ENCODE results near the gene LOX. TPM values are rescaled to one million over a fixed set of nuclear protein-coding genes. Genes with fewer than 3 reads are reported as not detected.
A peak's percentile ranks its signal among the peaks of the same experiment; 100 is the strongest.

Gene LOX
- total RNA-seq, 1 experiment from 2014 or later = 8.7 TPM

DNA sequence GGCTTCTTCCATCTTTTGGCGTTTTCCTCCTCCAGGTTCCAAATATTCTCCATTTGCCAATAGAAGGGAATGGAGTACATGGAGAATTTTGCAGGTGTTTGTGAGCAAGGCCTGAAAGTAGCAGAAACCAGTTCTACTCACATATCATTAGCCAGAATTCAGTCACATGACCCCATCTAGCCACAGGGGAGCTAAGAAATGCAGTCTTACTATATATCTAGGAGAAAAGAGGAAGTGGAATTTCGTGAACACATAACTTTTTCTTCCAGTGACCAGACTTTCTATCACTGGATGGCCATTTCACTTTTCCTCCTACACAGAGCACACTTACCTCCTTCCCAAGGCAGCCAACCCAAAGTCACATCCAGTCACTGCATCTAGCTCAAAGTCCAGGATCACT, 55.1 kb downstream of the LOX start:
- Mint-ChIP-seq H3K27ac (ENCODE audit: unreplicated experiment) (no peak overlapping the region), H3K9me3 (ENCODE audit: low read depth, unreplicated experiment) (no peaks in the 10 kb centered on the region), H3K4me3 (ENCODE audit: low read depth, unreplicated experiment) (no peak overlapping the region), H3K4me1 (ENCODE audit: low read depth, unreplicated experiment) (no peaks in the 10 kb centered on the region), H3K27me3 (ENCODE audit: unreplicated experiment) (no peaks in the 10 kb centered on the region), H3K36me3 (ENCODE audit: insufficient read depth, unreplicated experiment) (peaks cover 21% of the 10 kb centered on the region)
- BruUV-seq (replicated peaks) = no TSS peak
- TF ChIP-seq, protein P1, sequence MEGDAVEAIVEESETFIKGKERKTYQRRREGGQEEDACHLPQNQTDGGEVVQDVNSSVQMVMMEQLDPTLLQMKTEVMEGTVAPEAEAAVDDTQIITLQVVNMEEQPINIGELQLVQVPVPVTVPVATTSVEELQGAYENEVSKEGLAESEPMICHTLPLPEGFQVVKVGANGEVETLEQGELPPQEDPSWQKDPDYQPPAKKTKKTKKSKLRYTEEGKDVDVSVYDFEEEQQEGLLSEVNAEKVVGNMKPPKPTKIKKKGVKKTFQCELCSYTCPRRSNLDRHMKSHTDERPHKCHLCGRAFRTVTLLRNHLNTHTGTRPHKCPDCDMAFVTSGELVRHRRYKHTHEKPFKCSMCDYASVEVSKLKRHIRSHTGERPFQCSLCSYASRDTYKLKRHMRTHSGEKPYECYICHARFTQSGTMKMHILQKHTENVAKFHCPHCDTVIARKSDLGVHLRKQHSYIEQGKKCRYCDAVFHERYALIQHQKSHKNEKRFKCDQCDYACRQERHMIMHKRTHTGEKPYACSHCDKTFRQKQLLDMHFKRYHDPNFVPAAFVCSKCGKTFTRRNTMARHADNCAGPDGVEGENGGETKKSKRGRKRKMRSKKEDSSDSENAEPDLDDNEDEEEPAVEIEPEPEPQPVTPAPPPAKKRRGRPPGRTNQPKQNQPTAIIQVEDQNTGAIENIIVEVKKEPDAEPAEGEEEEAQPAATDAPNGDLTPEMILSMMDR (IDR thresholded peaks at IDR 0.05; ENCODE audit: unreplicated experiment) = no peak
- no peak for DNase-seq
- CTCF ChIA-PET = no interaction called here
- intact Hi-C loops (cut with micrococcal nuclease; ENCODE audit: unreplicated experiment) = loop anchor here (2.0 kb wide), 1 partner anchor 14 kb away; no protein-coding TSS in a partner anchor

DNA sequence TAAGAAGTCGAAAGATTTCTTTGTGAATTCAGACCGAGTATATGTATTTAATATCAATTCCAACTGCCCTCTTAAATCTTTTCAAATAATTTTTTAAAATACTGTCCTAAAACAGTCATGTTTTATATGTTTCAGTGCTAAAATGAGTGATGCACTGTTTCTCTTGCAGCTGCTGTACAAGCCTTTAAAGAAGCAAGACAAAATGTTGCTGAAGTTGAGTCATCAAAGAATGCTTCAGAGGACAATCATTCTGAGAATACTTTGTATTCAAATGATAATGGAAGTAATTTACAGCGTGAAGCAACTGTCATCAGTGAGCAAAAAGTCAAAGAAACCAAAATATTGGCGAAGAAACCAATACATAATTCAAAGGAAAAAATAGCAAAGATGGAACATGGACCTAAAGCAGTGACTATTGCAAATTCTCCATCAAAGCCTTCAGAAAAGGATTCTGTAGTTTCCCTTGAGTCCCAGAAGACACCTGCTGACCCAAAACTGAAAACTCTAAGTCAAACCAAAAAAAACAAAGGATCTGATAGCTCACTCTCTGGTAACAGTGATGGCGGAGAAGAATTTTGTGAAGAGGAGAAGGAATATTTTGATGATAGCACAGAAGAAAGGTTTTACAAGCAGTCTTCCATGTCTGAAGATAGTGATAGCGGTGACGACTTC, 58.0 kb downstream of the LOX start:
- no peaks in the 10 kb centered on the region for H3K4me1 Mint-ChIP-seq (ENCODE audit: low read depth, unreplicated experiment)
- no peaks in the 10 kb centered on the region for H3K27me3 Mint-ChIP-seq (ENCODE audit: unreplicated experiment)
- DNase-seq = no peak
- no peaks in the 10 kb centered on the region for H3K9me3 Mint-ChIP-seq (ENCODE audit: low read depth, unreplicated experiment)
- CTCF ChIA-PET = no interaction called here
- intact Hi-C loops (cut with micrococcal nuclease; ENCODE audit: unreplicated experiment) = no loop called here
- H3K27ac Mint-ChIP-seq (ENCODE audit: unreplicated experiment) = no peak overlapping the region
- TSS peak; percentile 64 for BruUV-seq (replicated peaks)
- H3K4me3 Mint-ChIP-seq (ENCODE audit: low read depth, unreplicated experiment) = no peak overlapping the region
- H3K36me3 Mint-ChIP-seq (ENCODE audit: insufficient read depth, unreplicated experiment) = peaks cover 21% of the 10 kb centered on the region
- TF ChIP-seq, protein P1 (IDR thresholded peaks at IDR 0.05; ENCODE audit: unreplicated experiment) = no peak

GRCh38 chr5:122015471-122015870, 62.6 kb downstream of the LOX start:
- DNase-seq = no peak
- BruUV-seq (replicated peaks) = no TSS peak
- TF ChIP-seq, protein P1 (IDR thresholded peaks at IDR 0.05; ENCODE audit: unreplicated experiment) = no peak
- H3K36me3 Mint-ChIP-seq (ENCODE audit: insufficient read depth, unreplicated experiment) = peaks cover 5% of the 10 kb centered on the region
- intact Hi-C loops (cut with micrococcal nuclease; ENCODE audit: unreplicated experiment) = no loop called here
- H3K9me3 Mint-ChIP-seq (ENCODE audit: low read depth, unreplicated experiment) = no peaks in the 10 kb centered on the region
- H3K27ac Mint-ChIP-seq (ENCODE audit: unreplicated experiment) = no peak overlapping the region
- no peaks in the 10 kb centered on the region for H3K4me1 Mint-ChIP-seq (ENCODE audit: low read depth, unreplicated experiment)
- H3K27me3 Mint-ChIP-seq (ENCODE audit: unreplicated experiment) = no peaks in the 10 kb centered on the region
- CTCF ChIA-PET = no interaction called here
- no peak overlapping the region for H3K4me3 Mint-ChIP-seq (ENCODE audit: low read depth, unreplicated experiment)

DNA sequence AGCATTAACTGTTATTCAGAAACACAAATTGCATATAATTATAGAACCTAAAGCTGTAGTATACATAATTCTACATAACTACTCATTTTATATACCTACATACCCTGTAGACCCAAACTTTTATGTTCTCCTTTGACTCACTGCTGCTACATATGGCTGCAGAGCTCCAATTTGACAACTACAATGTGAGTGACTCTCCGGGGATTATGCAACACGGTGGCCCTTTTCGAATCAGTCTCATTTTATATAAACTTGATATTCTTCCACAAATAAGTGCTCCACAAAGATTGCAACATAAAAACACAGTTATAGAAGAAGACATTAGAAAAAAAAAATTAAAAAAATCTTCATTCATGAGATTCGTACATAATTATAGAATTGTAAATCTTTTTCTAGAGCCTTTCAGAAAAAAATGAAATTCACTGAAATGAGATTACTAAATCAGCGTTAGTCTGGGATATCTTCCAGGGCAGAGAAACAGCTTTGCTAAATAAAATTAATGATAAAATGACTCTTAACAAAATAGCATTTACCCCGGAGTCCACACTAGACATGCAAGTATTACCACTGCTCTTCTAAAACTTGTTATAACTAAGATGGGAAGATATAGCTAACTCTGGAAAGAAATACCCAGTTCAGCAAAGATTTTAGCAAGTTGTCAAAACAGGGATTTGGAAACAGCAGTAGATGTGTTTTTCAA, 63.7 kb downstream of the LOX start:
- intact Hi-C loops (cut with micrococcal nuclease; ENCODE audit: unreplicated experiment) = no loop called here
- no peak for DNase-seq
- Mint-ChIP-seq H3K9me3 (ENCODE audit: low read depth, unreplicated experiment) (no peaks in the 10 kb centered on the region), H3K27ac (ENCODE audit: unreplicated experiment) (no peak overlapping the region), H3K27me3 (ENCODE audit: unreplicated experiment) (no peaks in the 10 kb centered on the region), H3K4me1 (ENCODE audit: low read depth, unreplicated experiment) (no peaks in the 10 kb centered on the region), H3K36me3 (ENCODE audit: insufficient read depth, unreplicated experiment) (no peaks in the 10 kb centered on the region), H3K4me3 (ENCODE audit: low read depth, unreplicated experiment) (no peak overlapping the region)
- TF ChIP-seq, protein P1 (IDR thresholded peaks at IDR 0.05; ENCODE audit: unreplicated experiment) = no peak
- no TSS peak for BruUV-seq (replicated peaks)
- CTCF ChIA-PET = no interaction called here

Other genes starting within 250 kb of the LOX start
- not detected in 2 replicates for gene FTMT, start 226.4 kb downstream of the LOX start, total RNA-seq (2022)
- 27.3 and 30.6 TPM in 2 replicates for gene SRFBP1, start 116.3 kb downstream of the LOX start, total RNA-seq (2022)
- gene ZNF474, start 51.3 kb upstream of the LOX start, total RNA-seq (2022) = 0.29 and 0.73 TPM in 2 replicates
- gene SNCAIP, start 234.0 kb upstream of the LOX start, total RNA-seq (2022) = 0.22 TPM in 1 of 2 replicates, not detected in the other

Measured in Calu3 (cell line).